HL-60 (cell line): ENCODE data around the gene MYOZ1.
A peak's percentile ranks its signal among the peaks of the same experiment; 100 is the strongest.
"Not testable (repeated sequence)": the region's sequence is repeated elsewhere in the genome, so short reads cannot be mapped to it uniquely, and the experiment has no call there.

Experiments used
- DNase-seq, 2 experiments: peaks; one replicate each; pipeline ENCODE4 v3.0.0-alpha.2; 2010 to 2020; ENCODE audit warnings: low read depth in 1 of 2, low spot score in 1 of 2
- H3K27ac ChIP-seq: fragments of 250-450 bp; sonication (Bioruptor Pico); replicated peaks from 2 replicates; pipeline ENCODE4 v1.5.1; 2020; ENCODE audit warnings: mild to moderate bottlenecking, moderate library complexity
- H3K27me3 ChIP-seq: fragments of 250-450 bp; sonication (Bioruptor Pico); 2 replicates; pipeline ENCODE4 v1.5.1; 2021; ENCODE audit warnings: mild to moderate bottlenecking, moderate library complexity; ENCODE audit not compliant: insufficient read depth, poor library complexity, severe bottlenecking
- H3K4me3 ChIP-seq: replicated peaks from 2 replicates; pipeline ENCODE4 v1.5.1; 2011; ENCODE audit warnings: mild to moderate bottlenecking, control low read depth, low read length; ENCODE audit not compliant: insufficient read depth
- CTCF ChIP-seq: IDR thresholded peaks from one replicate; pipeline ENCODE4 v1.5.1; 2011; ENCODE audit warnings: low read length, control low read depth, inconsistent platforms; ENCODE audit not compliant: insufficient read depth
- GABPA ChIP-seq: IDR thresholded peaks from 2 replicates; pipeline ENCODE4 v1.6.1; 2012; ENCODE audit warnings: low read depth
- POLR2AphosphoS5 ChIP-seq: IDR thresholded peaks from 2 replicates; pipeline ENCODE4 v1.6.1; 2012; ENCODE audit warnings: low read depth
- REST ChIP-seq: IDR thresholded peaks from 2 replicates; pipeline ENCODE4 v1.6.1; 2012; ENCODE audit warnings: low read depth; ENCODE audit not compliant: insufficient replicate concordance
- SPI1 ChIP-seq: IDR thresholded peaks from 2 replicates; pipeline ENCODE4 v1.6.1; 2012; ENCODE audit warnings: low read depth, mild to moderate bottlenecking, borderline replicate concordance

The MYOZ1 gene

DNA sequence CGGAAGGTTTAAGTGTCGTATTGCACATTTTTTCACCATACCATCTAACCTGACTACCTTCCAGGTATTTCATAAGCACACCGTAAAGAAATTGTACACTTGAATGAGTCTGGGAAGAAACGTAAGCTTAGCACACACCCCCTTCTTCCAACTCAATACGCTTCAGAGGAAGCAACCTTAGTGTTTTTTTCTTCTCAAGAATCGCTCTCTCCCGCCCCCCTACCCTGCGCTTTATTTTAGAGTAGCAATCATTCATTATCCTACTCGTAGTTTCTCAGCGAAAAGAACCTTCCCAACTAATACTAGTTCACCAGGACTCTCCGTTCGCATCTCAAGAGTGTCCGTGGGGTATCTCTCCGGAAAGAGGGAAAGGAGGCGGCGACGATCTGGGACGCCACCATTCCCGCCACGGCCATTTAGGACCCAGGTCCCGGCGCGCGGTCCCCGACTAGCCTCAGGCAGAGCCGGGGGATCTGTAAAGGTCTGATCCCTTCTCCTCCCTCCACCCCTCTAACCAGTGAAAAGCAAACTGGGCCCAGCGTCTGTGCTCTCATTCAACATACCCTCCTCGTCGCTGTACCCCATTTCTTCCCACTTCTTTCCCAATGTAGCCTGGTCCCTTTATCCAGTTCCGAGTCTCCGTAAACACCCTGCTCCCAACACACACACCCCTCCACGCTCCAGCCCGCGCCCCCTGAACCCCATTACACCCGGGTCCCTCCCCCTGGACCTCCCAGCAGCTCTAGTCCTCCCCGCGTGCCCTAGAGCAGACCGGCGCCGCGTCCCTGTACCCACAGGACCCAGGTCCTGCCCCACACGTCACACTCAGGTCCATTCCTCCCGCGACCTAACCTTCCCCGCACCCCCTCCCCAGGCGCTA lies 16.0 kb downstream of the MYOZ1 start:
- peak overlapping the region; percentile 99 for H3K4me3 ChIP-seq
- no peaks in the 10 kb centered on the region for H3K27me3 ChIP-seq
- TF ChIP-seq SPI1, result no peak
- no peak for TF ChIP-seq POLR2AphosphoS5
- no peak for TF ChIP-seq GABPA
- TF ChIP-seq CTCF, result no peak
- no peak for TF ChIP-seq REST
- peak in 1 of 2 experiments; percentile 22 for DNase-seq
- peak overlapping the region; percentile 89 for H3K27ac ChIP-seq

GRCh38 chr10:73623056-73623455 lies 18.2 kb downstream of the MYOZ1 start:
- Histone ChIP-seq H3K27me3 (no peaks in the 10 kb centered on the region), H3K27ac (no peak overlapping the region), H3K4me3 (no peak overlapping the region)
- TF ChIP-seq CTCF, result no peak
- no peak for TF ChIP-seq POLR2AphosphoS5
- TF ChIP-seq GABPA, result no peak
- DNase-seq, result no peak

- H3K4me3 ChIP-seq, H3K27ac ChIP-seq, H3K27me3 ChIP-seq, DNase-seq: not testable (repeated sequence)
Observed at GRCh38 chr10:73620974-73621373, 20.3 kb downstream of the MYOZ1 start.

GRCh38 chr10:73617143-73617542 lies 24.1 kb downstream of the MYOZ1 start:
- not testable (repeated sequence) for H3K27me3 ChIP-seq, DNase-seq, H3K27ac ChIP-seq, H3K4me3 ChIP-seq

GRCh38 chr10:73614720-73615119 lies 26.6 kb downstream of the MYOZ1 start:
- Histone ChIP-seq H3K27ac (no peak overlapping the region), H3K4me3 (no peak overlapping the region), H3K27me3 (no peaks in the 10 kb centered on the region)
- TF ChIP-seq CTCF, result no peak
- TF ChIP-seq GABPA, result no peak
- no peak for TF ChIP-seq REST
- TF ChIP-seq SPI1, result no peak
- TF ChIP-seq POLR2AphosphoS5, result no peak
- DNase-seq, result no peak
